GM23338 (cell line): ENCODE data around the gene ZNF239.

Experiments
- CREB1 ChIP-seq: fragments of 250-450 bp; sonication (Bioruptor Pico); IDR thresholded peaks from 2 replicates; pipeline ENCODE4 v1.5.0; 2020; ENCODE audit warnings: low read depth, mild to moderate bottlenecking, moderate library complexity
- CTCF ChIP-seq, 2 experiments: fragments of 200-600 bp in 1 of 2; sonication (generic) in 1 of 2; conservative IDR thresholded peaks; 2 replicates each; pipeline versions ENCODE4 v1.5.1 to v1.6.1; 2016 to 2017; ENCODE audit warnings: antibody characterized with exemption in 2 of 2, low read depth in 2 of 2, mild to moderate bottlenecking in 2 of 2, moderate library complexity in 1 of 2
- ETS1 ChIP-seq: IDR thresholded peaks from 2 replicates; pipeline ENCODE4 v1.6.1; 2016; ENCODE audit warnings: antibody characterized with exemption
- EZH2 ChIP-seq: fragments of 200-600 bp; sonication (generic); IDR thresholded peaks from one replicate; pipeline ENCODE4 v1.8.0; 2017; ENCODE audit warnings: antibody characterized with exemption, mild to moderate bottlenecking, low read depth; ENCODE audit not compliant: unreplicated experiment
- EZH2phosphoT487 ChIP-seq: fragments of 200-600 bp; sonication (generic); IDR thresholded peaks from one replicate; pipeline ENCODE4 v1.8.1; 2018; ENCODE audit warnings: antibody characterized with exemption; ENCODE audit not compliant: unreplicated experiment
- JUNB ChIP-seq: IDR thresholded peaks from one replicate; pipeline ENCODE4 v1.6.1; 2016; ENCODE audit warnings: antibody characterized with exemption; ENCODE audit not compliant: unreplicated experiment
- NANOG ChIP-seq: IDR thresholded peaks from 2 replicates; pipeline ENCODE4 v1.6.1; 2016; ENCODE audit warnings: antibody characterized with exemption, borderline replicate concordance
- POLR2AphosphoS5 ChIP-seq: IDR thresholded peaks from 2 replicates; pipeline ENCODE4 v1.6.1; 2016; ENCODE audit warnings: antibody characterized with exemption, low read depth
- REST ChIP-seq: IDR thresholded peaks from one replicate; pipeline ENCODE4 v1.6.1; 2018; ENCODE audit warnings: antibody characterized with exemption; ENCODE audit not compliant: unreplicated experiment
- STAT1 ChIP-seq: IDR thresholded peaks from one replicate; pipeline ENCODE4 v1.6.1; 2016; ENCODE audit warnings: antibody characterized with exemption; ENCODE audit not compliant: unreplicated experiment
- ZNF331 ChIP-seq: fragments of 250-450 bp; sonication (Bioruptor Pico); IDR thresholded peaks from 2 replicates; pipeline ENCODE4 v1.5.0; 2020; ENCODE audit warnings: low read depth, mild to moderate bottlenecking, moderate library complexity

- TF ChIP-seq POLR2AphosphoS5, result no peak
- no peak for TF ChIP-seq CTCF (conservative IDR thresholded peaks at IDR 0.05; ENCODE audit: low read depth in 2 of 2)
- no peak for TF ChIP-seq EZH2
- TF ChIP-seq JUNB, result no peak
- TF ChIP-seq CREB1, result no peak
- no peak for TF ChIP-seq EZH2phosphoT487
- no peak for TF ChIP-seq REST
- no peak for TF ChIP-seq ZNF331
- no peak for TF ChIP-seq ETS1
- no peak for TF ChIP-seq NANOG
- no peak for TF ChIP-seq STAT1
Observed at GRCh38 chr10:43610636-43611035, 36.2 kb upstream of the ZNF239 start.
